Measurements from ENCODE around the gene C19orf53. TPM values are rescaled to one million over a fixed set of nuclear protein-coding genes. Genes with fewer than 3 reads are reported as not detected.
A peak's percentile ranks its signal among the peaks of the same experiment; 100 is the strongest.

Gene C19orf53
- total and polyA plus RNA-seq, 2 experiments from 2014 or later: 104 to 401 TPM

DNA sequence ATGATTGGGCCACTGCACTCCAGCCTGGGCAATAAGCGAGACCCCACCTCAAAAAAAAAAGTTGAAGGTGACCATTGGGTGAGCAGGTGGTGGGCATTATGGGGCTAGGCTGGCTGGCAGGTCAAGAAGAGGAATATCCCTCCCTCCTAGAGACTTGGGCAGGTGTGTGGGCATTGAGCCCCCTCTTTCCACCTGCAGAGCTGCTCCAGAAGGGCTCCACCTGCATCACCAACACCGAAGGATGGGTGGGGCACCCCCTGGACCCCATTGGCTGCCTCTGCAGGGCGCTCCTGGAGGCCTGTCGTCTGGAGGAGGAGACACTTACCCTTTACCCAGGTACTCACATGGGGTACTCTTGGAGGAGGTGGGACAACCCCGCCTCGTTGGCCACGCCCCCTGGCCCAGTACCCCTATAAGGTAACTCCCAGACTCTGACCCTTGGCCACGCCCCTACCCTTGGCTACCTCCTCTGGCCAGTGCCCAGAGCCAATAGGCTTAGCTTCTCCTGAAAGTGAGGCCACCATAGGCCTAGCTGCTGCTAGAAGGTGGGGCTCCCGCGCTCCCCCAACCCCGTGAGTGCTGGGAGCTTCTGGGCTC, 42.9 kb downstream of the C19orf53 start (continued):
- TF ChIP-seq, protein P1, sequence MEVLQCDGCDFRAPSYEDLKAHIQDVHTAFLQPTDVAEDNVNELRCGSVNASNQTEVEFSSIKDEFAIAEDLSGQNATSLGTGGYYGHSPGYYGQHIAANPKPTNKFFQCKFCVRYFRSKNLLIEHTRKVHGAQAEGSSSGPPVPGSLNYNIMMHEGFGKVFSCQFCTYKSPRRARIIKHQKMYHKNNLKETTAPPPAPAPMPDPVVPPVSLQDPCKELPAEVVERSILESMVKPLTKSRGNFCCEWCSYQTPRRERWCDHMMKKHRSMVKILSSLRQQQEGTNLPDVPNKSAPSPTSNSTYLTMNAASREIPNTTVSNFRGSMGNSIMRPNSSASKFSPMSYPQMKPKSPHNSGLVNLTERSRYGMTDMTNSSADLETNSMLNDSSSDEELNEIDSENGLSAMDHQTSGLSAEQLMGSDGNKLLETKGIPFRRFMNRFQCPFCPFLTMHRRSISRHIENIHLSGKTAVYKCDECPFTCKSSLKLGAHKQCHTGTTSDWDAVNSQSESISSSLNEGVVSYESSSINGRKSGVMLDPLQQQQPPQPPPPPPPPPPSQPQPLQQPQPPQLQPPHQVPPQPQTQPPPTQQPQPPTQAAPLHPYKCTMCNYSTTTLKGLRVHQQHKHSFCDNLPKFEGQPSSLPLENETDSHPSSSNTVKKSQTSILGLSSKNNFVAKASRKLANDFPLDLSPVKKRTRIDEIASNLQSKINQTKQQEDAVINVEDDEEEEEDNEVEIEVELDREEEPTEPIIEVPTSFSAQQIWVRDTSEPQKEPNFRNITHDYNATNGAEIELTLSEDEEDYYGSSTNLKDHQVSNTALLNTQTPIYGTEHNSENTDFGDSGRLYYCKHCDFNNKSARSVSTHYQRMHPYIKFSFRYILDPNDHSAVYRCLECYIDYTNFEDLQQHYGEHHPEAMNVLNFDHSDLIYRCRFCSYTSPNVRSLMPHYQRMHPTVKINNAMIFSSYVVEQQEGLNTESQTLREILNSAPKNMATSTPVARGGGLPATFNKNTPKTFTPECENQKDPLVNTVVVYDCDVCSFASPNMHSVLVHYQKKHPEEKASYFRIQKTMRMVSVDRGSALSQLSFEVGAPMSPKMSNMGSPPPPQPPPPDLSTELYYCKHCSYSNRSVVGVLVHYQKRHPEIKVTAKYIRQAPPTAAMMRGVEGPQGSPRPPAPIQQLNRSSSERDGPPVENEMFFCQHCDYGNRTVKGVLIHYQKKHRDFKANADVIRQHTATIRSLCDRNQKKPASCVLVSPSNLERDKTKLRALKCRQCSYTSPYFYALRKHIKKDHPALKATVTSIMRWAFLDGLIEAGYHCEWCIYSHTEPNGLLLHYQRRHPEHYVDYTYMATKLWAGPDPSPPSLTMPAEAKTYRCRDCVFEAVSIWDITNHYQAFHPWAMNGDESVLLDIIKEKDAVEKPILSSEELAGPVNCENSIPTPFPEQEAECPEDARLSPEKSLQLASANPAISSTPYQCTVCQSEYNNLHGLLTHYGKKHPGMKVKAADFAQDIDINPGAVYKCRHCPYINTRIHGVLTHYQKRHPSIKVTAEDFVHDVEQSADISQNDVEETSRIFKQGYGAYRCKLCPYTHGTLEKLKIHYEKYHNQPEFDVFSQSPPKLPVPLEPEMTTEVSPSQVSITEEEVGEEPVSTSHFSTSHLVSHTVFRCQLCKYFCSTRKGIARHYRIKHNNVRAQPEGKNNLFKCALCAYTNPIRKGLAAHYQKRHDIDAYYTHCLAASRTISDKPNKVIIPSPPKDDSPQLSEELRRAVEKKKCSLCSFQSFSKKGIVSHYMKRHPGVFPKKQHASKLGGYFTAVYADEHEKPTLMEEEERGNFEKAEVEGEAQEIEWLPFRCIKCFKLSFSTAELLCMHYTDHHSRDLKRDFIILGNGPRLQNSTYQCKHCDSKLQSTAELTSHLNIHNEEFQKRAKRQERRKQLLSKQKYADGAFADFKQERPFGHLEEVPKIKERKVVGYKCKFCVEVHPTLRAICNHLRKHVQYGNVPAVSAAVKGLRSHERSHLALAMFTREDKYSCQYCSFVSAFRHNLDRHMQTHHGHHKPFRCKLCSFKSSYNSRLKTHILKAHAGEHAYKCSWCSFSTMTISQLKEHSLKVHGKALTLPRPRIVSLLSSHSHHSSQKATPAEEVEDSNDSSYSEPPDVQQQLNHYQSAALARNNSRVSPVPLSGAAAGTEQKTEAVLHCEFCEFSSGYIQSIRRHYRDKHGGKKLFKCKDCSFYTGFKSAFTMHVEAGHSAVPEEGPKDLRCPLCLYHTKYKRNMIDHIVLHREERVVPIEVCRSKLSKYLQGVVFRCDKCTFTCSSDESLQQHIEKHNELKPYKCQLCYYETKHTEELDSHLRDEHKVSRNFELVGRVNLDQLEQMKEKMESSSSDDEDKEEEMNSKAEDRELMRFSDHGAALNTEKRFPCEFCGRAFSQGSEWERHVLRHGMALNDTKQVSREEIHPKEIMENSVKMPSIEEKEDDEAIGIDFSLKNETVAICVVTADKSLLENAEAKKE (CRISPR knock-in tag; IDR thresholded peaks at IDR 0.05): no peak
- no peak for TF ChIP-seq CREB1 (CRISPR knock-in tag; IDR thresholded peaks at IDR 0.05; ENCODE audit: low read depth)

DNA sequence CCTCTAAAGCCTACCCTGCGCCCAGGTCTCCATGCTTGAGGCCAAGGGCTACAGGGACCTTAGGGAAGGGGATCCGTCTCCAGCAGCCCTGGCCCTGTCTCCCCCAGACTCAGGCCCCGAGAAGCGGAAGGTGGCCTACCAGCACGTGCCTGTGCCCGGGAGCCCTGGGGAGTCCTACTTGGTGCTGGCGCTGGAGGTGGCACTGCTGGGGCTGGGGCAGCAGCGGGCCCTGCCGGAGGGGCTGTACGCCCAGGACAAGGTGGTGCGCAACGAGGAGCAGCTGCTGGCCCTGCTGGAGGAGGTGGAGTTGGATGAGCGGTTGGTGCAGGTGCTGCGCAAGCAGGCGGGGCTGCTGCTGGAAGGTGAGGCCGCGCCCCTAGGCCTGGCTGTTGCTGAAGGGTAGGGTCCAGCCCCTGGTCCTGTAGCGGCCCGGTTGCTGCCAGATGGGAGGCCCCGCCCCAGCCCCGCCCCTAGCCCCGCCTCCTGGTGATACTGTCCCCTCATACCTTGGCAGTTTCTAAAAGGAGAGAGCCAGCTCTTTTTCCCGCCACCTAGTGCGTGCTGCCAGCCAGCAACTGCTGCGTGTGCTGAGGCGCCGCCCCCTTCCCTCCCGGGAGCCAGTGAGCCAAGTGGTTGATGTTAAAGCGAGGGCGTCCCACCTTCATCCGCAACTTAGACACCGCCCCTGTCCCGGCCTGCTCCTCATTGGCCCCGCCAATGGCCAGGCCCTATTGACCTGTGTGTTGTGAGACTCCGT, 43.5 kb downstream of the C19orf53 start:
- DNase-seq (ENCODE audit: low spot score) (peak; percentile 99), ATAC-seq (peak; percentile 81)
- 0 out of 2 replicates have a peak, but pooled peaks cover 4% of the 10 kb centered on the region for H3F3A ChIP-seq (replicated peaks; ENCODE audit: low read depth)
- Mint-ChIP-seq H3K27me3 (ENCODE audit: insufficient read depth, low read depth, poor library complexity) (peaks cover 18% of the 10 kb centered on the region), H3K4me3 (peak overlapping the region; percentile 77), H3K27ac (peak overlapping the region; percentile 97), H3K36me3 (ENCODE audit: low read depth) (peaks cover 52% of the 10 kb centered on the region), H3K4me1 (peaks cover 4% of the 10 kb centered on the region; the same call in 2 of the 3 replicates), H3K9me3 (no peaks in the 10 kb centered on the region; the same call in 2 of the 3 replicates)
- peaks cover 7% of the 10 kb centered on the region for H4K20me1 ChIP-seq (replicated peaks; ENCODE audit: insufficient read depth)
- no peaks in the 10 kb centered on the region for H3K27me3 ChIP-seq (ENCODE audit: insufficient read depth)
- peak overlapping the region; percentile 95 for H3K27ac ChIP-seq (ENCODE audit: low read depth)
- peak; percentile 77 for TF ChIP-seq POLR2AphosphoS5 (IDR thresholded peaks at IDR 0.05; ENCODE audit: low read depth)
- no peak for TF ChIP-seq EZH2 (IDR thresholded peaks at IDR 0.05; ENCODE audit: low read depth, unreplicated experiment)
- TF ChIP-seq CREB1 (CRISPR knock-in tag; IDR thresholded peaks at IDR 0.05; ENCODE audit: low read depth): peak; percentile 58; the same call in 1 of the 2 replicates
- TF ChIP-seq STAT1 (IDR thresholded peaks at IDR 0.05; ENCODE audit: unreplicated experiment): no peak
- H3K4me2 ChIP-seq: peak overlapping the region; percentile 85
- no peak overlapping the region for H2AFZ ChIP-seq
- H3K4me1 ChIP-seq (ENCODE audit: insufficient read depth): no peaks in the 10 kb centered on the region
- no peaks in the 10 kb centered on the region for H3K9me2 ChIP-seq (ENCODE audit: insufficient read depth)
- H3K4me3 ChIP-seq: peak overlapping the region; percentile 65
- H3K79me2 ChIP-seq (replicated peaks; ENCODE audit: insufficient read depth): no peaks in the 10 kb centered on the region
- peaks cover 9% of the 10 kb centered on the region for H3K36me3 ChIP-seq (ENCODE audit: insufficient read depth)

Measured in GM23338 (cell line).